Measurements from ENCODE around the gene CRISP3.
"Not testable (repeated sequence)": the region's sequence is repeated elsewhere in the genome, so short reads cannot be mapped to it uniquely, and the experiment has no call there.

Gene CRISP3

GRCh38 chr6:49733680-49734079 is 10.5 kb downstream of the CRISP3 start:
- Histone ChIP-seq H3K27me3 (replicated peaks in 2 of 5; ENCODE audit: control insufficient read depth in 4 of 5, insufficient read depth in 5 of 5, low read length in 4 of 5) (no peaks in the 10 kb centered on the region), H3K4me1 (ENCODE audit: control extremely low read depth in 1 of 4, control insufficient read depth in 4 of 4, insufficient read depth in 4 of 4, low read length in 3 of 4) (no peaks in the 10 kb centered on the region), H3K9me3 (ENCODE audit: control extremely low read depth in 1 of 5, control insufficient read depth in 4 of 5, insufficient read depth in 2 of 5, low read depth in 1 of 5, low read length in 4 of 5) (no peaks in the 10 kb centered on the region), H3K27ac (ENCODE audit: insufficient read depth in 1 of 2, low read depth in 1 of 2, low read length in 2 of 2, poor library complexity in 1 of 2, severe bottlenecking in 2 of 2) (no peak overlapping the region), H3K36me3 (ENCODE audit: control insufficient read depth in 4 of 4, insufficient read depth in 4 of 4, low read length in 3 of 4) (no peaks in the 10 kb centered on the region), H3K4me3 (ENCODE audit: control insufficient read depth in 1 of 7, extremely low read depth in 1 of 7, insufficient read depth in 4 of 7, low read depth in 2 of 7, low read length in 6 of 7) (no peak overlapping the region)
- CTCF ChIA-PET, result no interaction called here
- no peak for DNase-seq
- WGBS (ENCODE audit: insufficient coverage), result no CpG with 5 or more reads among the region's 2 CpGs
- POLR2A ChIA-PET, result no interaction called here

DNA sequence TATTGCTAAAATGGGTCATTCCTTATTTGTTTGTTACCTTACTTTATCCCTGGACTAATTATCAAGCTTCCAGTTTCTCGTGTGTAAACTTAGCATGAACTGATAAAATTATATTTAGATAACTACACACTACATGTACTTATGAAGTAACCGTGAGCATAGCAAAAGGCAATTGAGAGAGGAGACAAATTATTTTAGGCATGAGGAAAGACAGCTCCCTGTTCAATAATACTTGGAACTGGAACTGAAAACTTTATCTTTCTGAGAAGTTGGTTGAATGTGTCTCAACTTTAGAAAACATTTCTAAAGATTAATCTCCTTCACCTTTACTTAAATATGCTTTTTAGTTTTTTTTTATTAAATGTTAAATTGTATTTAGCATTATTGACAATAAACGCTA is 11.4 kb downstream of the CRISP3 start:
- ChIA-PET CTCF (no interaction called here), POLR2A (no interaction called here)
- Histone ChIP-seq H3K4me1 (ENCODE audit: control extremely low read depth in 1 of 4, control insufficient read depth in 4 of 4, insufficient read depth in 4 of 4, low read length in 3 of 4) (no peaks in the 10 kb centered on the region), H3K27me3 (replicated peaks in 2 of 5; ENCODE audit: control insufficient read depth in 4 of 5, insufficient read depth in 5 of 5, low read length in 4 of 5) (no peaks in the 10 kb centered on the region), H3K4me3 (ENCODE audit: control insufficient read depth in 1 of 7, extremely low read depth in 1 of 7, insufficient read depth in 4 of 7, low read depth in 2 of 7, low read length in 6 of 7) (no peak overlapping the region), H3K9me3 (ENCODE audit: control extremely low read depth in 1 of 5, control insufficient read depth in 4 of 5, insufficient read depth in 2 of 5, low read depth in 1 of 5, low read length in 4 of 5) (no peaks in the 10 kb centered on the region), H3K36me3 (ENCODE audit: control insufficient read depth in 4 of 4, insufficient read depth in 4 of 4, low read length in 3 of 4) (no peaks in the 10 kb centered on the region), H3K27ac (ENCODE audit: insufficient read depth in 1 of 2, low read depth in 1 of 2, low read length in 2 of 2, poor library complexity in 1 of 2, severe bottlenecking in 2 of 2) (peak overlapping the region in 1 of 2 experiments; percentile 43)
- no peak for DNase-seq
- no CpG with 5 or more reads among the region's 3 CpGs for WGBS (ENCODE audit: insufficient coverage)

DNA sequence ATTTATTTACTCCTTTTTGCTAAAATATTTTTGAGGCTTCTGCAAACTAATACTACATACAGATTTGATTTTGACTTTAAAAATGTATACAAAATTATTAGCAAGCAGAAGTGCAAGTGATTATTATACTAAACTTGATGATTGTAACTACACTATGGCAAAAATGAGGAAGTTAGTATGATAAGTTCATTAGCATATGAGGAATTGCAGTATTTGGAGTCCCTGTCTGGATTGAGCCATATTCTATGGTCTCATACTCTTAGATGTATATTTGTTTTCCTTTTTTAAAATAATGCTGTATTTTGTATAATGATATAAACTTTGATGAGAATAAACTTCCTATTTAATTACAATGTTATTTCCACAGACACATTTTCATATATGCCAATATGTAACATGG is 13.9 kb downstream of the CRISP3 start:
- Histone ChIP-seq H3K9me3 (ENCODE audit: control extremely low read depth in 1 of 5, control insufficient read depth in 4 of 5, insufficient read depth in 2 of 5, low read depth in 1 of 5, low read length in 4 of 5) (no peaks in the 10 kb centered on the region), H3K4me3 (ENCODE audit: control insufficient read depth in 1 of 7, extremely low read depth in 1 of 7, insufficient read depth in 4 of 7, low read depth in 2 of 7, low read length in 6 of 7) (no peak overlapping the region), H3K27me3 (replicated peaks in 2 of 5; ENCODE audit: control insufficient read depth in 4 of 5, insufficient read depth in 5 of 5, low read length in 4 of 5) (no peaks in the 10 kb centered on the region), H3K4me1 (ENCODE audit: control extremely low read depth in 1 of 4, control insufficient read depth in 4 of 4, insufficient read depth in 4 of 4, low read length in 3 of 4) (no peaks in the 10 kb centered on the region), H3K36me3 (ENCODE audit: control insufficient read depth in 4 of 4, insufficient read depth in 4 of 4, low read length in 3 of 4) (no peaks in the 10 kb centered on the region), H3K27ac (ENCODE audit: insufficient read depth in 1 of 2, low read depth in 1 of 2, low read length in 2 of 2, poor library complexity in 1 of 2, severe bottlenecking in 2 of 2) (no peak overlapping the region)
- DNase-seq, result peak in 2 of 3 donors; percentile 35 to 54
- ChIA-PET CTCF (no interaction called here), POLR2A (interaction anchor here (0.6 kb wide), 1 partner anchor 129 kb away, joined by 3 read pairs; no protein-coding TSS in a partner anchor)

GRCh38 chr6:49723917-49724316 is 20.3 kb downstream of the CRISP3 start:
- DNase-seq; H3K4me1 ChIP-seq (ENCODE audit: control extremely low read depth in 1 of 4, control insufficient read depth in 4 of 4, insufficient read depth in 4 of 4, low read length in 3 of 4); POLR2A ChIA-PET; H3K27me3 ChIP-seq (replicated peaks in 2 of 5; ENCODE audit: control insufficient read depth in 4 of 5, insufficient read depth in 5 of 5, low read length in 4 of 5); H3K36me3 ChIP-seq (ENCODE audit: control insufficient read depth in 4 of 4, insufficient read depth in 4 of 4, low read length in 3 of 4); H3K4me3 ChIP-seq (ENCODE audit: control insufficient read depth in 1 of 7, extremely low read depth in 1 of 7, insufficient read depth in 4 of 7, low read depth in 2 of 7, low read length in 6 of 7); H3K27ac ChIP-seq (ENCODE audit: insufficient read depth in 1 of 2, low read depth in 1 of 2, low read length in 2 of 2, poor library complexity in 1 of 2, severe bottlenecking in 2 of 2); H3K9me3 ChIP-seq (ENCODE audit: control extremely low read depth in 1 of 5, control insufficient read depth in 4 of 5, insufficient read depth in 2 of 5, low read depth in 1 of 5, low read length in 4 of 5); CTCF ChIA-PET: not testable (repeated sequence)
- WGBS (ENCODE audit: insufficient coverage), result no CpG with 5 or more reads among the region's 4 CpGs

GRCh38 chr6:49721297-49721696 is 22.9 kb downstream of the CRISP3 start:
- no peak for DNase-seq
- Histone ChIP-seq H3K27me3 (replicated peaks in 2 of 5; ENCODE audit: control insufficient read depth in 4 of 5, insufficient read depth in 5 of 5, low read length in 4 of 5) (no peaks in the 10 kb centered on the region), H3K27ac (ENCODE audit: insufficient read depth in 1 of 2, low read depth in 1 of 2, low read length in 2 of 2, poor library complexity in 1 of 2, severe bottlenecking in 2 of 2) (no peak overlapping the region), H3K36me3 (ENCODE audit: control insufficient read depth in 4 of 4, insufficient read depth in 4 of 4, low read length in 3 of 4) (no peaks in the 10 kb centered on the region), H3K9me3 (ENCODE audit: control extremely low read depth in 1 of 5, control insufficient read depth in 4 of 5, insufficient read depth in 2 of 5, low read depth in 1 of 5, low read length in 4 of 5) (peaks cover 0 to 6% (median 3%) of the 10 kb centered on the region in 5 experiments), H3K4me1 (ENCODE audit: control extremely low read depth in 1 of 4, control insufficient read depth in 4 of 4, insufficient read depth in 4 of 4, low read length in 3 of 4) (no peaks in the 10 kb centered on the region), H3K4me3 (ENCODE audit: control insufficient read depth in 1 of 7, extremely low read depth in 1 of 7, insufficient read depth in 4 of 7, low read depth in 2 of 7, low read length in 6 of 7) (no peak overlapping the region)
- ChIA-PET POLR2A (no interaction called here), CTCF (no interaction called here)
- 64% methylated on average over 1 of the region's 2 CpGs for WGBS (ENCODE audit: insufficient coverage)

DNA sequence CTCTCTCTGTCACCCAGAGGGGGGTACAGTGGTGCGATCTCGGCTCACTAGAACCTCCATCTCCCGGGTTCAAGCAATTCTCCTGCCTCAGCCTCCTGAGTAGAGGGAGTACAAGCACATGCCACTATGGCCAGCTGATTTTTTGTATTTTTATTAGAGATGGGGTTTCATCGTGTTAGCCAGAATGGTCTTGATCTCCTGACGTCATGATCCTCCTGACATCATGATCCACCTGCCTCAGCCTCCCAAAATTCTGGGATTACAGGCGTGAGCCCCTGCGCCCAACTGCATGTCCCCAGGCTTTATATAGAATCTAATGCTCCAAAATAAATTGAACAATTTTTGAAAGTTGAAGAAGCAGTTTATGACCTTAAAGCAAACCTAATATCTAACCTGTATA is 23.8 kb downstream of the CRISP3 start:
- Histone ChIP-seq H3K4me1 (ENCODE audit: control extremely low read depth in 1 of 4, control insufficient read depth in 4 of 4, insufficient read depth in 4 of 4, low read length in 3 of 4) (no peaks in the 10 kb centered on the region), H3K36me3 (ENCODE audit: control insufficient read depth in 4 of 4, insufficient read depth in 4 of 4, low read length in 3 of 4) (no peaks in the 10 kb centered on the region), H3K9me3 (ENCODE audit: control extremely low read depth in 1 of 5, control insufficient read depth in 4 of 5, insufficient read depth in 2 of 5, low read depth in 1 of 5, low read length in 4 of 5) (peaks cover 0 to 6% (median 3%) of the 10 kb centered on the region in 5 experiments), H3K27me3 (replicated peaks in 2 of 5; ENCODE audit: control insufficient read depth in 4 of 5, insufficient read depth in 5 of 5, low read length in 4 of 5) (no peaks in the 10 kb centered on the region), H3K4me3 (ENCODE audit: control insufficient read depth in 1 of 7, extremely low read depth in 1 of 7, insufficient read depth in 4 of 7, low read depth in 2 of 7, low read length in 6 of 7) (no peak overlapping the region), H3K27ac (ENCODE audit: insufficient read depth in 1 of 2, low read depth in 1 of 2, low read length in 2 of 2, poor library complexity in 1 of 2, severe bottlenecking in 2 of 2) (no peak overlapping the region)
- ChIA-PET CTCF (no interaction called here), POLR2A (no interaction called here)
- 100% methylated on average over 4 of the region's 7 CpGs for WGBS (ENCODE audit: insufficient coverage)
- DNase-seq, result no peak

DNA sequence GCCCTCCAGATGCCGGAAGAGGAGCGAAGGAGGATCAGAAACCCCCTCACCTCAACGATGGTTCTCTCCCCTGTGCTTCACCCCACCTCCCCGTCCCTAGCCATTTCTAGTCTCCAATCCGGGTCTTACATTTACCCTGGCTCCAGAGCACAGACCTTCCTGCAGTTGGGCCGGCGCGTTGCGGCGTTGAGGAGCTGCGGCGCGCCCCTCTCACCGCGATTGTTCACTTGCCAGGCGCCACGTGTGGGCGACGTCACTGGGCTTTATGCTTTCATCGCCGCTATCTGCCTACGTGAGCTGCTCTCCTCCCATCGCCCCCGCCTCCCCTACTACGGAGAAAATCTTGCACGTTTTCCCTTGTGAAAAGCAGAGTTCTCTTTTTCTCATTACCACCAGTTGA is 30.8 kb downstream of the CRISP3 start, which contains the start of gene CRISP2:
TSS of gene CRISP2 (minus strand) at position 198 of the 400 bp plus-strand sequence. CDS start 4,347 bp downstream, outside the sequence.
- ChIA-PET CTCF (no interaction called here), POLR2A (no interaction called here)
- H3K4me3 ChIP-seq (ENCODE audit: control insufficient read depth in 1 of 7, extremely low read depth in 1 of 7, insufficient read depth in 4 of 7, low read depth in 2 of 7, low read length in 6 of 7), result peak within 1 kb of the TSS in 1 of 7 experiments; percentile 46
- no peaks in the 10 kb centered on the region for H3K4me1 ChIP-seq (ENCODE audit: control extremely low read depth in 1 of 4, control insufficient read depth in 4 of 4, insufficient read depth in 4 of 4, low read length in 3 of 4)
- peak in 2 of 3 donors; percentile 22 to 45 for DNase-seq
- H3K27me3 ChIP-seq (replicated peaks in 2 of 5; ENCODE audit: control insufficient read depth in 4 of 5, insufficient read depth in 5 of 5, low read length in 4 of 5), result no peaks in the 10 kb centered on the region
- H3K36me3 ChIP-seq (ENCODE audit: control insufficient read depth in 4 of 4, insufficient read depth in 4 of 4, low read length in 3 of 4), result no peaks in the 10 kb centered on the region
- H3K27ac ChIP-seq (ENCODE audit: insufficient read depth in 1 of 2, low read depth in 1 of 2, low read length in 2 of 2, poor library complexity in 1 of 2, severe bottlenecking in 2 of 2), result no peak within 1 kb of the TSS
- WGBS (ENCODE audit: insufficient coverage), result 84% methylated on average over 26 of the region's 26 CpGs
- peaks cover 0 to 3% (median 0%) of the 10 kb centered on the region in 5 experiments for H3K9me3 ChIP-seq (ENCODE audit: control extremely low read depth in 1 of 5, control insufficient read depth in 4 of 5, insufficient read depth in 2 of 5, low read depth in 1 of 5, low read length in 4 of 5)
